HUES64 (cell line): ENCODE results near the gene RASSF5.

Experiments
- H3K27ac ChIP-seq: 2 replicates; pipeline ENCODE4 v1.7.0; 2013; ENCODE audit warnings: low read depth, low read length, inconsistent platforms
- H3K27me3 ChIP-seq: 2 replicates; pipeline ENCODE4 v1.6.1; 2013; ENCODE audit warnings: mild to moderate bottlenecking, low read length; ENCODE audit not compliant: insufficient read depth
- H3K36me3 ChIP-seq: 2 replicates; pipeline ENCODE4 v1.6.1; 2013; ENCODE audit warnings: mild to moderate bottlenecking, low read length; ENCODE audit not compliant: insufficient read depth
- H3K4me1 ChIP-seq: 2 replicates; pipeline ENCODE4 v1.6.1; 2013; ENCODE audit warnings: mild to moderate bottlenecking, low read length, moderate library complexity; ENCODE audit not compliant: insufficient read depth
- H3K4me3 ChIP-seq: 2 replicates; pipeline ENCODE4 v1.5.1; 2013; ENCODE audit warnings: mild to moderate bottlenecking, low read length, moderate library complexity
- H3K9ac ChIP-seq: 2 replicates; pipeline ENCODE4 v1.6.1; 2013; ENCODE audit warnings: mild to moderate bottlenecking, low read depth, low read length
- H3K9me3 ChIP-seq: 2 replicates; pipeline ENCODE4 v1.6.1; 2013; ENCODE audit warnings: low read depth, low read length; ENCODE audit not compliant: insufficient read depth
- WGBS: fragments of 150-250, 120-280 bp; methylation state at CpG from one replicate; pipeline ENCODE4 v1.1.7; 2013; ENCODE audit warnings: missing lambda C conversion rate; 5-methylcytosine and 5-hydroxymethylcytosine counted together

The RASSF5 gene

DNA sequence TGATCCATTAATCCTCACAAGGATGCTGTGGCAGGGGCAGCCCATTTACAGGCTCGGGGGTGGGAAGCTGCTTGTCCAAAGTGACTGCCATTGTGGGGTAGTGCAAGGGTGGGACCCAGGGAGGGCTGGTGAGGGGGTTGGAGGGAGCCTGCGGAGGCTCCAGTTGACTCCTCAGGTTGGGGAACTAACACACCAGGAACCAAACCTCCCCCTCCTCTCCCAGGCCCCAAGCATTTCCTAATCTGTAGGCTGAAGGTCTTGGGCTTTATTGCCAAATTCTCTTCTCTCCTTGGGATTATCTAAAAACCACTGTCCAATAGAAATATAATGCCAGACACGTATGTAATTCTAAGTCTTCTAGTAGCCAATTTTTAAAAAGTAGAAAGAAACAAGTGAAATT, 18.9 kb upstream of the RASSF5 start:
- Histone ChIP-seq H3K27me3 (no peaks in the 10 kb centered on the region), H3K36me3 (peaks cover 9% of the 10 kb centered on the region; the same call in 1 of the 2 replicates), H3K27ac (no peak overlapping the region), H3K9ac (no peak overlapping the region), H3K4me1 (no peaks in the 10 kb centered on the region), H3K4me3 (no peak overlapping the region), H3K9me3 (no peaks in the 10 kb centered on the region)
- WGBS = 100% methylated on average over 1 of the region's 3 CpGs

GRCh38 chr1:206489980-206490770, 17.2 kb upstream of the RASSF5 start:
- Histone ChIP-seq H3K9me3 (no peaks in the 10 kb centered on the region), H3K27me3 (no peaks in the 10 kb centered on the region), H3K4me1 (no peaks in the 10 kb centered on the region), H3K9ac (no peak overlapping the region), H3K36me3 (peaks cover 10% of the 10 kb centered on the region; the same call in 1 of the 2 replicates), H3K27ac (no peak overlapping the region), H3K4me3 (no peak overlapping the region)
- 70% methylated on average over 22 of the region's 22 CpGs for WGBS

GRCh38 chr1:206490771-206491405, 16.4 kb upstream of the RASSF5 start:
- Histone ChIP-seq H3K9ac (no peak overlapping the region), H3K9me3 (no peaks in the 10 kb centered on the region), H3K27ac (no peak overlapping the region), H3K4me3 (no peak overlapping the region), H3K4me1 (no peaks in the 10 kb centered on the region), H3K27me3 (no peaks in the 10 kb centered on the region), H3K36me3 (peaks cover 10% of the 10 kb centered on the region; the same call in 1 of the 2 replicates)
- WGBS = 92% methylated on average over 12 of the region's 12 CpGs

DNA sequence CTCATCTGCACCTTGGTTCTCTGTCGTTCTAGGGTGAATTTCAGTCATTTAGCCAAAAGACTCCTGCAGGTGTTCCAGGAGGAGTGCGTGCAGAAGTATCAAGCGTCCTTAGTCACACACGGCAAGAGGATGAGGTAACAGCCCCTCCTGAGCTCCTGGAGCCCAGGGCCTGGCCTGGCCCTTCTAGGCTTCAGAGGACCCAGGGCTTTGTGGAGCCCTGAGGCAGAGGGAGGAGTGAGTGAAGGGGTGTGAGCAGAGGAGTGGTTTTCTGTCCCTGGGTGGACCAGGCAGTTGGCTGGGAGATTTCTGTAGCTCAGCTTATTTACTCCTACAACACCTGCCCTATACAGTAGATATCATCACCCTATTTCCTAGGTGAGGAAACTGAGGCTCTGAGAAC, 15.7 kb upstream of the RASSF5 start:
- WGBS = 97% methylated on average over 4 of the region's 4 CpGs
- Histone ChIP-seq H3K4me1 (no peaks in the 10 kb centered on the region), H3K4me3 (no peak overlapping the region), H3K27me3 (no peaks in the 10 kb centered on the region), H3K27ac (no peak overlapping the region), H3K36me3 (peaks cover 10% of the 10 kb centered on the region; the same call in 1 of the 2 replicates), H3K9ac (no peak overlapping the region), H3K9me3 (no peaks in the 10 kb centered on the region)

DNA sequence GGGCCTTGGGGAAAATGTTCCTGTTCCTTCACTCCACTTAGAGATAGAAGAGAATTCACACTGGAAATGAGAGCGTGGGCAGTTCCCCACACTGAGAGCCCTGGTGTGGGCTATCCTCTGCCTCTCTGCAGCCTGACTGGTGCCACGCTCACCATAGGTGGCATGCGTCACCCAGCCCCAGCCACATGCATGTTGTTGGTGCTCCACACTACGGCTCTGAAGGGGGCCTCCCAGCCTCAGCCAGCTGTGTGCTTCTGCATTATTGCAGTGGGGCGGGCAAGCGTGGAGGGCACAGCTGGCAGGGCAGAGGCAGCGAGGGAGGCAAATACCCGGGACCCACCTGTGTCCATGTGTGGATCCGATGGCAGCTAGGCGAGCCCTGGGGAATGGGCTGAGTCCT, 14.7 kb upstream of the RASSF5 start:
- H3K27me3 ChIP-seq = no peaks in the 10 kb centered on the region
- WGBS = 93% methylated on average over 10 of the region's 10 CpGs

DNA sequence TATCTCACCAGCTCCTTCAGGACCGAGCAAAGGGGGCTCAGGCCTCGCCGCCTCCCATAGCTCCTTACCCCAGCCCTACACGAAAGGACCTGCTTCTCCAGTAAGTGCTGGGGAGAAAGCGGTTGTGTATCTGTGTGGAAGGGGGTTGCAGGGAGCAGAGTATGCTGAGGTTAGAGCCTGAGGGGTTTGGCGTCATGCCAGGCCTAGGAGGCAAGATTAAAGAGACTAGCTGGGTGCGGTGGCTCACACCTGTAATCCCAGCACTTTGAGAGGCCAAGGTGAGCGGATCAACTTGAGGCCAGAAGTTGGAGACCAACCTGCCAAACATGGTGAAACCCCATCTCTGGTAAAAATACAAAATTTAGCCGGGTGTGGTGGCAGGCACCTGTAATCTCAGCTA, 14.1 kb upstream of the RASSF5 start:
- 91% methylated on average over 9 of the region's 9 CpGs for WGBS
- H3K36me3 ChIP-seq = peaks cover 10% of the 10 kb centered on the region; the same call in 1 of the 2 replicates
- no peaks in the 10 kb centered on the region for H3K27me3 ChIP-seq
- H3K27ac ChIP-seq = no peak overlapping the region
- 0 out of 2 replicates have a peak, but pooled peaks cover under 1% of the 10 kb centered on the region for H3K4me1 ChIP-seq
- H3K9ac ChIP-seq = no peak overlapping the region
- no peak overlapping the region for H3K4me3 ChIP-seq
- no peaks in the 10 kb centered on the region for H3K9me3 ChIP-seq

More for the DNA sequence above, 14.7 kb upstream of the RASSF5 start:
- no peak overlapping the region for H3K27ac ChIP-seq
- no peak overlapping the region for H3K9ac ChIP-seq
- H3K4me3 ChIP-seq = no peak overlapping the region
- H3K36me3 ChIP-seq = peaks cover 10% of the 10 kb centered on the region; the same call in 1 of the 2 replicates
- no peaks in the 10 kb centered on the region for H3K9me3 ChIP-seq
- H3K4me1 ChIP-seq = no peaks in the 10 kb centered on the region

- 91% methylated on average over 6 of the region's 6 CpGs for WGBS
- H3K27ac ChIP-seq = no peak overlapping the region
- no peak overlapping the region for H3K4me3 ChIP-seq
- H3K36me3 ChIP-seq = peaks cover 10% of the 10 kb centered on the region; the same call in 1 of the 2 replicates
- no peak overlapping the region for H3K9ac ChIP-seq
- H3K4me1 ChIP-seq = peaks cover 3% of the 10 kb centered on the region; the same call in 1 of the 2 replicates
- H3K9me3 ChIP-seq = no peaks in the 10 kb centered on the region
- no peaks in the 10 kb centered on the region for H3K27me3 ChIP-seq
These were observed 12.3 kb upstream of the RASSF5 start for GRCh38 chr1:206495011-206495461.

DNA sequence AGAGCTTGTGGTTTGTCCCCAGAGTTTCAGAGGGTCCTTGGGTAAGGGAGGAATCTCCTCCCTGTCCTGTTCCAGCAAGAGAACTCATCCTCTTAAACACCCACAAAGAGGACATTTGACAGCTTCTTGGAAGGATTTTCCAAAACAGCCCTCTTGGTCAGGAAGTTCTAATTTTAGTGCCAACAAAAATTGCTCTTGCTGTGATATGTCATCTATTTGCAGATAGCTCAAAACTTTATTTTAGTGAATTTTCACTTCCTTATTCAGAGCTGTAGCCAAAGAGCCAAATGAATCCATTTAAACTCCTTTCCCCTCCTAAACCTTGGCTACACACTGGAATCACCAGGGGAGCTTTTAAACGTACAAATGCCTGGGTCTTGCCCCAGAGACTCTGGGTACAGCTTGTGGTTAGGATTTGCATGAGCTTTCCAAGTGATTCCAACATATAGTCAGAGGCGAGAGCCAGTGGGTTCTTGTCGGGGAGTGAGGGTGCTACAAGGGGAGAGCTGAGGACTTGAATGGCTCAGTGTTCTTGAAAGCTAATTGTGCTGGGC, 11.8 kb upstream of the RASSF5 start:
- H3K27me3 ChIP-seq = no peaks in the 10 kb centered on the region
- no peak overlapping the region for H3K4me3 ChIP-seq
- no peaks in the 10 kb centered on the region for H3K9me3 ChIP-seq
- H3K9ac ChIP-seq = no peak overlapping the region
- peaks cover 10% of the 10 kb centered on the region; the same call in 1 of the 2 replicates for H3K36me3 ChIP-seq
- H3K27ac ChIP-seq = no peak overlapping the region
- peaks cover 3% of the 10 kb centered on the region; the same call in 1 of the 2 replicates for H3K4me1 ChIP-seq
- whole genome bisulfite sequencing = 88% methylated on average over 3 of the region's 3 CpGs

- Histone ChIP-seq H3K9me3 (no peaks in the 10 kb centered on the region), H3K27me3 (no peaks in the 10 kb centered on the region), H3K27ac (no peak overlapping the region), H3K9ac (no peak overlapping the region), H3K36me3 (peaks cover 10% of the 10 kb centered on the region; the same call in 1 of the 2 replicates), H3K4me3 (no peak overlapping the region), H3K4me1 (peaks cover 3% of the 10 kb centered on the region; the same call in 1 of the 2 replicates)
- 77% methylated on average over 6 of the region's 6 CpGs for WGBS
These were observed 11.1 kb upstream of the RASSF5 start for GRCh38 chr1:206496131-206496793.

- H3K9me3 ChIP-seq = no peaks in the 10 kb centered on the region
- H3K4me3 ChIP-seq = no peak overlapping the region
- H3K36me3 ChIP-seq = 0 out of 2 replicates have a peak, but pooled peaks cover 5% of the 10 kb centered on the region
- no peak overlapping the region for H3K27ac ChIP-seq
- no peak overlapping the region for H3K9ac ChIP-seq
- peaks cover 3% of the 10 kb centered on the region; the same call in 1 of the 2 replicates for H3K4me1 ChIP-seq
- 83% methylated on average over 4 of the region's 4 CpGs for WGBS
- peaks cover 4% of the 10 kb centered on the region; the same call in 1 of the 2 replicates for H3K27me3 ChIP-seq
These were observed 10.0 kb upstream of the RASSF5 start for GRCh38 chr1:206497363-206497762.
